Adrenal gland (tissue), 19 donors: ENCODE results near the gene SLC7A6OS. TPM values are rescaled to one million over a fixed set of nuclear protein-coding genes. Genes with fewer than 3 reads are reported as not detected.

Experiments
- DNase-seq, 7 donors: peaks; one replicate each; pipeline ENCODE4 v3.0.0-alpha.2; 2019 to 2020
- H3K27ac ChIP-seq, 5 donors: fragments of 200-600 bp; sonication (generic) in 4 of 5; 1 replicate in 3 of 5; 2 replicates in 2 of 5; pipeline versions ENCODE4 v1.5.1 to v1.8.0; 2016 to 2020; ENCODE audit warnings: mild to moderate bottlenecking in 1 of 5
- H3K27me3 ChIP-seq: fragments of 200-600 bp; 2 replicates; pipeline ENCODE4 v1.8.0; 2021
- H3K36me3 ChIP-seq, 2 donors: fragments of 200-600 bp; replicated peaks in 1 of 2; 1 replicate in 1 of 2; 2 replicates in 1 of 2; pipeline versions ENCODE4 v1.5.1 to v1.8.0; 2018 to 2022
- H3K4me1 ChIP-seq, 2 donors: fragments of 200-600 bp; replicated peaks in 1 of 2; 1 replicate in 1 of 2; 2 replicates in 1 of 2; pipeline versions ENCODE4 v1.5.1 to v1.8.0; 2018 to 2021
- H3K4me3 ChIP-seq, 4 donors: fragments of 200-600 bp; sonication (generic) in 3 of 4; one replicate each; pipeline ENCODE4 v1.5.1; 2016 to 2018
- H3K9me3 ChIP-seq, 3 donors: fragments of 200-600 bp; sonication (generic) in 1 of 3; replicated peaks in 1 of 3; 1 replicate in 2 of 3; 2 replicates in 1 of 3; pipeline versions ENCODE4 v1.5.1 to v1.8.0; 2016 to 2021
- CTCF ChIP-seq, 6 experiments: fragments of 450-650 bp in 4 of 6; fragments of 200-600 bp in 2 of 6; sonication (generic) in 1 of 6; IDR thresholded peaks; 1 replicate in 5 of 6; 2 replicates in 1 of 6; pipeline versions ENCODE4 v1.5.1 to v1.8.0; 2016 to 2021; ENCODE audit warnings: antibody characterized with exemption in 6 of 6, mild to moderate bottlenecking in 2 of 6, moderate library complexity in 1 of 6
- POLR2A ChIP-seq, 2 donors: fragments of 450-650 bp; IDR thresholded peaks; one replicate each; pipeline ENCODE4 v1.6.1; 2017; ENCODE audit warnings: antibody characterized with exemption in 2 of 2, mild to moderate bottlenecking in 2 of 2, moderate library complexity in 1 of 2
- WGBS, 4 donors: extraction: QIAGEN DNeasy Blood & Tissue Kit in 2 of 4; methylation state at CpG; one replicate each; pipeline versions ENCODE4 v1.1.5 to v1.1.7; 2013 to 2017; 5-methylcytosine and 5-hydroxymethylcytosine counted together
- intact Hi-C, 2 donors: fragments of 100-400 bp; cut with DNase I; formaldehyde crosslinking; loops; one replicate each; pipeline versions ENCODE4 v1.14.1 to v1.15.0; 2022 to 2023
- long read RNA-seq, 10 donors: library from polyadenylated mRNA in 3 of 10; unstranded in 2 of 10; stranded (forward) in 1 of 10; transcript quantifications; one replicate each; pipeline ENCODE4 v2.0.0 and lab custom pipeline, GENCODE V29; 2021 to 2026
- polyA plus RNA-seq, 3 donors: library from polyadenylated mRNA; stranded (reverse); fragments of 200-250 nt in 2 of 3; fragments of 350-450 nt in 1 of 3; fragmentation: Illumina TruSeq in 1 of 3; extraction: RNeasy Lipid Tissue Mini Kit (QIAGEN cat#74804) in 1 of 3; gene quantifications; one replicate each; pipeline ENCODE4 v1.2.3, GENCODE V29; 2013 to 2014
- total RNA-seq, 9 donors: library from RNA; depleted of rRNA in 4 of 9; stranded (reverse); fragments of >200 nt in 4 of 9; fragments of 120-200 nt in 1 of 9; fragmentation: NEBNext Ultra II Directional in 1 of 9; extraction: Animal tissue kit (Norgen Biotek cat#: 25700) in 1 of 9; gene quantifications; one replicate each; pipeline versions ENCODE4 v1.1.0 to v1.2.4, GENCODE V29; 2013 to 2023
- donor health status: healthy with polysubstance abuse.
- donor health status: Bipolar disorder and iron deficiency.
- donor health status: DM: yes; HTN: yes; CAD: no.
- donor health status: DM: no; HTN: no; CAD: no.
- donor health status: DM: no; HTN: no; CAD: no.
- donor health status: DM: yes; HTN: yes; CAD: no.

The SLC7A6OS gene
- total RNA-seq: 10 to 100 TPM in 8 of 9 donors, 1 to 10 TPM in 1; 9.4 to 18.6 (median 13.8) TPM
- polyA plus RNA-seq: 10 to 100 TPM in 1 of 3 donors, 1 to 10 TPM in 2; 5.7 to 14.6 (median 8.4) TPM
- long read RNA-seq, donor 1, full-length matches to known transcripts: 5 of 5 reads
- long read RNA-seq, donor 1, partial matches to known transcripts: 0 of 5 reads
- long read RNA-seq, donor 1, other reads (novel, unspliced or antisense): 0 of 5 reads
- long read RNA-seq, donor 2, full-length matches to known transcripts: 2 of 2 reads
- long read RNA-seq, donor 2, partial matches to known transcripts: 0 of 2 reads
- long read RNA-seq, donor 2, other reads (novel, unspliced or antisense): 0 of 2 reads
- long read RNA-seq, donor 3: 0 reads
- long read RNA-seq, donor 4, full-length matches to known transcripts: 7 of 11 reads
- long read RNA-seq, donor 4, partial matches to known transcripts: 0 of 11 reads
- long read RNA-seq, donor 4, other reads (novel, unspliced or antisense): 4 of 11 reads
- long read RNA-seq, donor 5, full-length matches to known transcripts: 21 of 29 reads
- long read RNA-seq, donor 5, partial matches to known transcripts: 1 of 29 reads
- long read RNA-seq, donor 5, other reads (novel, unspliced or antisense): 7 of 29 reads
- long read RNA-seq, donor 6, full-length matches to known transcripts: 3 of 9 reads
- long read RNA-seq, donor 6, partial matches to known transcripts: 2 of 9 reads
- long read RNA-seq, donor 6, other reads (novel, unspliced or antisense): 4 of 9 reads
- long read RNA-seq, donor 7, full-length matches to known transcripts: 2 of 2 reads
- long read RNA-seq, donor 7, partial matches to known transcripts: 0 of 2 reads
- long read RNA-seq, donor 7, other reads (novel, unspliced or antisense): 0 of 2 reads
- long read RNA-seq, donor 8, full-length matches to known transcripts: 8 of 8 reads
- long read RNA-seq, donor 8, partial matches to known transcripts: 0 of 8 reads
- long read RNA-seq, donor 8, other reads (novel, unspliced or antisense): 0 of 8 reads
- long read RNA-seq, donor 9, full-length matches to known transcripts: 2 of 2 reads
- long read RNA-seq, donor 9, partial matches to known transcripts: 0 of 2 reads
- long read RNA-seq, donor 9, other reads (novel, unspliced or antisense): 0 of 2 reads
- long read RNA-seq, donor 10, full-length matches to known transcripts: 1 of 1 reads
- long read RNA-seq, donor 10, partial matches to known transcripts: 0 of 1 reads
- long read RNA-seq, donor 10, other reads (novel, unspliced or antisense): 0 of 1 reads

- WGBS, 4 donors: 1% methylated on average over 18 to 62 of the region's 62 CpGs
- H3K27me3 ChIP-seq: no peaks in the 10 kb centered on the region
- H3K27ac ChIP-seq: peak within 1 kb of the TSS; percentile 17 to 94 (median 76)
- intact Hi-C loops: loop anchor here in 1 of 2 donors (5.0 kb wide), 1 partner anchor 49 kb away; the partner anchor contains the start of gene SLC7A6
- H3K36me3 ChIP-seq: peaks cover 0 to 32% of the 10 kb centered on the region in 2 donors
- H3K4me3 ChIP-seq: peak within 1 kb of the TSS; percentile 62 to 99 (median 85)
- DNase-seq: peak; percentile 88 to 93 (median 91)
- H3K9me3 ChIP-seq: no peaks in the 10 kb centered on the region
- TF ChIP-seq POLR2A (IDR thresholded peaks at IDR 0.05) (peak in 1 of 2 donors; percentile 84), CTCF (IDR thresholded peaks at IDR 0.05) (peak in 5 of 6 experiments; percentile 14 to 48 (median 20))
- peaks cover 4 to 32% of the 10 kb centered on the region in 2 donors for H3K4me1 ChIP-seq
These were observed at the start of gene SLC7A6OS, which contains the start of gene PRMT7 for GRCh38 chr16:68310774-68311511. SLC7A6OS (minus strand) TSS chr16:68310946; CDS start chr16:68310926, 20 bp downstream. PRMT7 (plus strand) TSS chr16:68311019; CDS start chr16:68315980, 4,961 bp downstream.

- H3K27me3 ChIP-seq: no peaks in the 10 kb centered on the region
- no peak for TF ChIP-seq CTCF (IDR thresholded peaks at IDR 0.05)
- TF ChIP-seq POLR2A (IDR thresholded peaks at IDR 0.05): no peak
- DNase-seq: no peak
- H3K9me3 ChIP-seq: no peaks in the 10 kb centered on the region
- peaks cover 0 to 15% of the 10 kb centered on the region in 2 donors for H3K36me3 ChIP-seq
- H3K4me1 ChIP-seq: peaks cover 28 to 34% of the 10 kb centered on the region in 2 donors
- intact Hi-C loops: no loop called here
- WGBS, 4 donors: 83 to 91% (median 88%) methylated on average over 13 to 23 of the region's 23 CpGs
- no peak overlapping the region for H3K27ac ChIP-seq
- no peak overlapping the region for H3K4me3 ChIP-seq
These were observed 48.8 kb upstream of the SLC7A6OS start for GRCh38 chr16:68359398-68360191.

GRCh38 chr16:68358951-68359350, 48.2 kb upstream of the SLC7A6OS start:
- no peak overlapping the region for H3K27ac ChIP-seq
- DNase-seq: no peak
- H3K36me3 ChIP-seq: peaks cover 0 to 20% of the 10 kb centered on the region in 2 donors
- WGBS, 4 donors: 0 to 75% (median 68%) methylated on average over 1 to 13 of the region's 13 CpGs
- TF ChIP-seq CTCF (IDR thresholded peaks at IDR 0.05): no peak
- TF ChIP-seq POLR2A (IDR thresholded peaks at IDR 0.05): no peak
- intact Hi-C loops: no loop called here
- no peaks in the 10 kb centered on the region for H3K27me3 ChIP-seq
- H3K4me1 ChIP-seq: peaks cover 28% of the 10 kb centered on the region in 2 donors
- no peak overlapping the region for H3K4me3 ChIP-seq
- no peaks in the 10 kb centered on the region for H3K9me3 ChIP-seq
